ENCODE measurements around the gene INPP4B. TPM values are rescaled to one million over a fixed set of nuclear protein-coding genes. Genes with fewer than 3 reads are reported as not detected.

The INPP4B gene
- total and polyA plus RNA-seq, 2 donors (not counting 1 experiment from before 2014, with no cell fraction given) = 0.03 TPM; not detected in 1

DNA sequence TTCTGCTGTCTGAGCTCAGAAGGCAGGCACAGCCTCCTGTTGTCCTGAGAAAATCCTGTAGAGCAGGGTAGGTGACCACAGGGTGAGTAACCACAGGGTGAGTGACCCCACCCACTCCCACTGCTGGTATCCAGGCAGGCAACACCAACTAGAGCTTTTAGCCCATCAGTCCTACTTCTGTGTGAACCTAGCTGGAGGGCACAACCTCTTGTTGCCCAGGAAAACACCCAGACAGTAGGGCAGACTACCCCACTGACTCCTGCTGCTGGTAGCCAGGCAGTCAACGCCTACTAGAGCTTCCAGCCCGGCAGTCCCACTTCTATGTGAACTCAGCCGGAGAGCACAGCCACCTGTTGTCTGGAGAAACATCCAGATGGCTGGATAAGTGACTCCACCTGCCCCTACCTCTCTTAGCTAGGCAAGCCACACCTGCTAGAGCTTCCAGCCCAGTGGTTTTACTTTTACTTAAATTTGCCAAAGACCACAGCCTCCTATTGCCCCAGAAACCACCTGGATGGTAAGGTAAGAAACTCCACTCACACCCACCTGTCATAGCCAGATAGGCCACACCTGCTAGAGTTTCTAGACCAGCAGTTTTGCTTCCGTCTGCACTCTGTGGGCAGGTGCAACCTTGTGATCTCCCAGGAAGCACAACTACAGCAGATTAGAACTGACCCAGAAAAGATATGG, 371.6 kb downstream of the INPP4B start:
- Histone ChIP-seq H3K79me2 (ENCODE audit: control insufficient read depth, insufficient read depth, low read length) (no peaks in the 10 kb centered on the region), H3K9me3 (ENCODE audit: control extremely low read depth in 1 of 3, control insufficient read depth in 2 of 3, insufficient read depth in 1 of 3, low read length in 2 of 3) (peaks cover 0 to 4% (median 0%) of the 10 kb centered on the region in 3 donors), H3K4me3 (ENCODE audit: control extremely low read depth in 1 of 5, extremely low read depth in 1 of 5, insufficient read depth in 1 of 5, low read depth in 2 of 5, low read length in 4 of 5) (no peak overlapping the region), H3K9ac (ENCODE audit: low read length) (no peak overlapping the region), H3K4me1 (ENCODE audit: control insufficient read depth in 2 of 2, insufficient read depth in 2 of 2, low read length in 2 of 2) (no peaks in the 10 kb centered on the region), H4K20me1 (ENCODE audit: control insufficient read depth, insufficient read depth, low read length, poor library complexity, severe bottlenecking) (no peaks in the 10 kb centered on the region), H2AFZ (ENCODE audit: insufficient read depth, low read depth, low read length, poor library complexity, severe bottlenecking) (no peak overlapping the region), H3K27ac (ENCODE audit: low read length in 2 of 2) (no peak overlapping the region), H3K36me3 (replicated peaks in 1 of 2; ENCODE audit: control extremely low read depth in 1 of 2, control insufficient read depth in 1 of 2, extremely low read depth in 1 of 2, insufficient read depth in 2 of 2, low read length in 1 of 2) (no peaks in the 10 kb centered on the region), H3K27me3 (replicated peaks in 1 of 4; ENCODE audit: control extremely low read depth in 1 of 4, control insufficient read depth in 3 of 4, insufficient read depth in 4 of 4, low read length in 3 of 4) (no peaks in the 10 kb centered on the region), H3K4me2 (replicated peaks; ENCODE audit: low read depth, low read length, poor library complexity, severe bottlenecking) (no peak overlapping the region)
- intact Hi-C loops (cut with micrococcal nuclease) = no loop called here
- POLR2A ChIA-PET = no interaction called here
- TF ChIP-seq, protein P1, sequence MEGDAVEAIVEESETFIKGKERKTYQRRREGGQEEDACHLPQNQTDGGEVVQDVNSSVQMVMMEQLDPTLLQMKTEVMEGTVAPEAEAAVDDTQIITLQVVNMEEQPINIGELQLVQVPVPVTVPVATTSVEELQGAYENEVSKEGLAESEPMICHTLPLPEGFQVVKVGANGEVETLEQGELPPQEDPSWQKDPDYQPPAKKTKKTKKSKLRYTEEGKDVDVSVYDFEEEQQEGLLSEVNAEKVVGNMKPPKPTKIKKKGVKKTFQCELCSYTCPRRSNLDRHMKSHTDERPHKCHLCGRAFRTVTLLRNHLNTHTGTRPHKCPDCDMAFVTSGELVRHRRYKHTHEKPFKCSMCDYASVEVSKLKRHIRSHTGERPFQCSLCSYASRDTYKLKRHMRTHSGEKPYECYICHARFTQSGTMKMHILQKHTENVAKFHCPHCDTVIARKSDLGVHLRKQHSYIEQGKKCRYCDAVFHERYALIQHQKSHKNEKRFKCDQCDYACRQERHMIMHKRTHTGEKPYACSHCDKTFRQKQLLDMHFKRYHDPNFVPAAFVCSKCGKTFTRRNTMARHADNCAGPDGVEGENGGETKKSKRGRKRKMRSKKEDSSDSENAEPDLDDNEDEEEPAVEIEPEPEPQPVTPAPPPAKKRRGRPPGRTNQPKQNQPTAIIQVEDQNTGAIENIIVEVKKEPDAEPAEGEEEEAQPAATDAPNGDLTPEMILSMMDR (IDR thresholded peaks at IDR 0.05) = no peak
- H3K4me1 Mint-ChIP-seq = no peaks in the 10 kb centered on the region
- WGBS (ENCODE audit: insufficient coverage) = 62% methylated on average over 4 of the region's 4 CpGs
- H3K27me3 Mint-ChIP-seq = no peaks in the 10 kb centered on the region
- CTCF ChIA-PET = interaction anchor here (1.0 kb wide), 1 partner anchor 9 kb away, joined by 3 read pairs; no protein-coding TSS in a partner anchor
- DNase-seq = no peak
- H3K9me3 Mint-ChIP-seq (ENCODE audit: insufficient read depth) = no peaks in the 10 kb centered on the region
- no peak overlapping the region for H3K4me3 Mint-ChIP-seq
- no peak overlapping the region for H3K27ac Mint-ChIP-seq
- ATAC-seq (ENCODE audit: low read depth) = no peak

DNA sequence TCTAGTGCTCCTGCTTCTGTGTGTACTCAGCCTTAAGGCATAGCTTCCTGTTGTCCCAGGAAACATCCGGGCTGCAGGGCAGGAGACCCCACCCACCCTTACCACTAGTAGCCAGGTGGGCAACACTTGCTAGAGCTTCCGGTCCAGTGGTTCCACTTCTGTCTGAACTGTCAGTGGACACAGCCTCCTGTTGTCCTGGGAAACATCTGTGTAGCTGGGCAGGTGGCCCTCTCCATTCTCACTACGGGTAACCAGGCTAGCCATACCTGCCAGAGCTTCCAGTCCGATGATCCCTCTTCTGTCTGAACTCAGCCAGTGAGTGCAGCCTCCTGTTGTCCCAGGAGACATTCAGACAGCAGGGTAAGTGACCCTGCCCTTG, 372.2 kb downstream of the INPP4B start:
- Histone ChIP-seq H3K79me2 (ENCODE audit: control insufficient read depth, insufficient read depth, low read length) (no peaks in the 10 kb centered on the region), H3K9me3 (ENCODE audit: control extremely low read depth in 1 of 3, control insufficient read depth in 2 of 3, insufficient read depth in 1 of 3, low read length in 2 of 3) (peaks cover 0 to 4% (median 0%) of the 10 kb centered on the region in 3 donors), H2AFZ (ENCODE audit: insufficient read depth, low read depth, low read length, poor library complexity, severe bottlenecking) (no peak overlapping the region), H3K36me3 (replicated peaks in 1 of 2; ENCODE audit: control extremely low read depth in 1 of 2, control insufficient read depth in 1 of 2, extremely low read depth in 1 of 2, insufficient read depth in 2 of 2, low read length in 1 of 2) (no peaks in the 10 kb centered on the region), H3K4me1 (ENCODE audit: control insufficient read depth in 2 of 2, insufficient read depth in 2 of 2, low read length in 2 of 2) (no peaks in the 10 kb centered on the region), H3K4me3 (ENCODE audit: control extremely low read depth in 1 of 5, extremely low read depth in 1 of 5, insufficient read depth in 1 of 5, low read depth in 2 of 5, low read length in 4 of 5) (no peak overlapping the region), H3K27me3 (replicated peaks in 1 of 4; ENCODE audit: control extremely low read depth in 1 of 4, control insufficient read depth in 3 of 4, insufficient read depth in 4 of 4, low read length in 3 of 4) (no peaks in the 10 kb centered on the region), H3K9ac (ENCODE audit: low read length) (no peak overlapping the region), H3K4me2 (replicated peaks; ENCODE audit: low read depth, low read length, poor library complexity, severe bottlenecking) (no peak overlapping the region), H4K20me1 (ENCODE audit: control insufficient read depth, insufficient read depth, low read length, poor library complexity, severe bottlenecking) (no peaks in the 10 kb centered on the region), H3K27ac (ENCODE audit: low read length in 2 of 2) (no peak overlapping the region)
- Mint-ChIP-seq H3K27me3 (no peaks in the 10 kb centered on the region), H3K27ac (no peak overlapping the region), H3K4me1 (no peaks in the 10 kb centered on the region), H3K4me3 (no peak overlapping the region), H3K9me3 (ENCODE audit: insufficient read depth) (no peaks in the 10 kb centered on the region)
- ATAC-seq (ENCODE audit: low read depth) = no peak
- TF ChIP-seq EZH2 (IDR thresholded peaks at IDR 0.05; ENCODE audit: borderline replicate concordance, insufficient read depth, low read depth, low read length, poor library complexity, severe bottlenecking) = no peak
- TF ChIP-seq, protein P1 (IDR thresholded peaks at IDR 0.05) = no peak
- ChIA-PET CTCF (interaction anchor here (1.0 kb wide), 1 partner anchor 10 kb away, joined by 3 read pairs; no protein-coding TSS in a partner anchor), POLR2A (no interaction called here)
- intact Hi-C loops (cut with micrococcal nuclease) = no loop called here
- DNase-seq = no peak
- 46% methylated on average over 4 of the region's 4 CpGs for WGBS (ENCODE audit: insufficient coverage)

All from B cell (primary cell).